Heart left ventricle (tissue), 13 donors: Measurements from ENCODE around the gene JDP2.

Experiments
- CTCF ChIP-seq, 12 donors: fragments of 200-600 bp; sonication (generic) in 4 of 12; IDR thresholded peaks; one replicate each; pipeline versions ENCODE4 v1.5.0 to v1.8.0; 2018 to 2022; ENCODE audit warnings: antibody characterized with exemption in 12 of 12, mild to moderate bottlenecking in 5 of 12
- POLR2A ChIP-seq, 2 donors: fragments of 450-650 bp; IDR thresholded peaks; one replicate each; pipeline ENCODE4 v1.6.1; 2017; ENCODE audit warnings: antibody characterized with exemption in 2 of 2, mild to moderate bottlenecking in 2 of 2, moderate library complexity in 2 of 2
- donor health status: ischemic (EF 13 %, LVEDD 7.1; RV severe dilation, severe dysfunction).
- donor health status: DM: no; HTN: yes; CAD: no.
- donor health status: DM: no; HTN: no; CAD: no.
- donor health status: ischemic (EF 25% LVEDD 6.9; RV normal size, moderate dysfunction).
- donor health status: ischemic (EF 25% LVEDD 5.7; RV mildly dilated, moderate dysfunction).
- donor health status: ischemic (EF 35%, LVEDD 5.7; RV mildly dilated, moderate dysfunction).
- donor health status: nonischemic (EF 11% LVEDD 7.7; RV severe dilation, severe dysfunction).
- donor health status: DM: yes; HTN: yes; CAD: no.
- donor health status: PGD.
- donor health status: ischemic (EF 29% LVEDD 5.4; RV normal size, mild dysfunction).
- donor health status: nonischemic (EF 23%, LVEDD 6.1; RV moderate dilation, normal function).

- no peak for TF ChIP-seq CTCF (IDR thresholded peaks at IDR 0.05)
- no peak for TF ChIP-seq POLR2A (IDR thresholded peaks at IDR 0.05)
Observed at GRCh38 chr14:75495882-75496281, 68.1 kb downstream of the JDP2 start.
